DOHH2 (cell line): Measurements from ENCODE around the gene MAP4K2.

Source experiments
- CTCF ChIP-seq: fragments of 200-600 bp; sonication (generic); IDR thresholded peaks from one replicate; pipeline ENCODE4 v1.5.1; 2014; ENCODE audit warnings: antibody characterized with exemption, mild to moderate bottlenecking, low read depth, low read length; ENCODE audit not compliant: poor library complexity, severe bottlenecking
- EZH2phosphoT487 ChIP-seq: fragments of 200-600 bp; sonication (generic); IDR thresholded peaks from 2 replicates; pipeline ENCODE4 v1.6.1; 2017; ENCODE audit warnings: borderline replicate concordance, mild to moderate bottlenecking, antibody characterized with exemption, low read length, moderate library complexity, mixed read lengths

- TF ChIP-seq CTCF: no peak
- TF ChIP-seq EZH2phosphoT487: no peak
Observed at GRCh38 chr11:64786308-64786707, 16.7 kb downstream of the MAP4K2 start.
